Renal cortex interstitium (tissue), 11 donors: ENCODE results near the gene DYNC1LI1. TPM values are rescaled to one million over a fixed set of nuclear protein-coding genes. Genes with fewer than 3 reads are reported as not detected.

Experiments used
- DNase-seq, 11 donors: peaks; one replicate each; pipeline ENCODE4 v3.0.0-alpha.2; 2013; ENCODE audit warnings: low read depth in 9 of 11, low spot score in 4 of 11; ENCODE audit errors: extremely low read depth in 1 of 11
- polyA plus RNA-seq, 3 donors: library from polyadenylated mRNA; unstranded; fragments of 120-200 nt; gene quantifications; one replicate each; pipeline ENCODE4 v1.2.1, GENCODE V29; 2013; ENCODE audit not compliant: insufficient read length in 3 of 3

Gene DYNC1LI1
- polyA plus RNA-seq, 3 donors = 34.5 to 45.8 (median 37.8) TPM

- no peak for DNase-seq
These were observed 90.1 kb downstream of the DYNC1LI1 start for GRCh38 chr3:32480604-32481003.

Other genes starting within 250 kb of the DYNC1LI1 start
- 10 to 100 TPM; 46.2 to 50.4 (median 50.1) TPM for gene CMTM7, start 179.0 kb downstream of the DYNC1LI1 start, polyA plus RNA-seq
- gene CMTM6, start 68.0 kb downstream of the DYNC1LI1 start, polyA plus RNA-seq = 10 to 100 TPM; 67.1 to 80.3 (median 68.3) TPM
- 10 to 100 TPM; 44.9 to 56.1 (median 54.9) TPM for gene CNOT10, start 114.3 kb upstream of the DYNC1LI1 start, polyA plus RNA-seq
- 1 to 10 TPM; 7.5 to 8.5 (median 8.3) TPM for gene TRIM71, start 247.1 kb upstream of the DYNC1LI1 start, polyA plus RNA-seq